22Rv1 (cell line): ENCODE data around the gene ARL8B.
A peak's percentile ranks its signal among the peaks of the same experiment; 100 is the strongest.

Source experiments
- H3K27ac ChIP-seq: fragments of 450-650 bp; 2 replicates; pipeline ENCODE4 v1.5.1; 2017
- CTCF ChIP-seq: fragments of 450-650 bp; IDR thresholded peaks from 2 replicates; pipeline ENCODE4 v1.5.1; 2017; ENCODE audit warnings: mild to moderate bottlenecking
- ZFX ChIP-seq: fragments of 450-650 bp; IDR thresholded peaks from 2 replicates; pipeline ENCODE4 v1.6.1; 2017; ENCODE audit warnings: antibody characterized with exemption, borderline replicate concordance

ARL8B gene

GRCh38 chr3:5188419-5189221 lies 66.5 kb downstream of the ARL8B start:
- no peak for TF ChIP-seq CTCF
- no peak for TF ChIP-seq ZFX

DNA sequence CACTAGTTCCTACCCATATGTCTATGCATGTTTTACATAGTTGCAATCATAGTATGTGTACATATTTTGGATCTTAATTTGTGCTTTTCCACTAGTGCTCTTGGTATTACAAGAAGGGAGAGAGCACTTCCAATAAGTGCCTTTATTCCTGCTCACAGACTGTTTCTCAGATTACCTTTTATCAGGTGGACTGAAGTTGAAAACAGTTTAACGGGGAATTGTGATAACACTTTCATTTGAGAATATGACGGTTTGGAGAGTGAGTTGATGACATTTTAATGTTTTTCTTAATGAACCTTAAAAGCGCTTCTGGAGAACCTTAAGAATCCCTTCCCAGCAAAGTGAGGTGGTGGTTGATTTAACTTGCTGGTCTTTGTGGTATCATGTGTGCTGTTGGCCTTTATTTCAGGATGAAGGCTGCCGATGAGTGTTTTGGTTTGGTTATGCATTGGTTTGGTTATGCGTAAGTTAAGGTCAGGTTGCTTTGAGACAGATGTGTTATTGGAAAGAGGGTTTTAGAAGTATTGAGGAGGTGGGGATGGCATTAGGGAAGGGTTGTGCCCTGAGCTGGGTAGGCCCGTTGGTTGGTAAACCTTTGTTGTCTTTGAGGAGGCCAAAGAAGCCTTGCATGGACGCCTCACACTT lies 68.2 kb downstream of the ARL8B start:
- TF ChIP-seq ZFX (no peak), CTCF (no peak)
- no peak overlapping the region for H3K27ac ChIP-seq

More at GRCh38 chr3:5188419-5189221, 66.5 kb downstream of the ARL8B start:
- peak overlapping the region; percentile 60 for H3K27ac ChIP-seq

DNA sequence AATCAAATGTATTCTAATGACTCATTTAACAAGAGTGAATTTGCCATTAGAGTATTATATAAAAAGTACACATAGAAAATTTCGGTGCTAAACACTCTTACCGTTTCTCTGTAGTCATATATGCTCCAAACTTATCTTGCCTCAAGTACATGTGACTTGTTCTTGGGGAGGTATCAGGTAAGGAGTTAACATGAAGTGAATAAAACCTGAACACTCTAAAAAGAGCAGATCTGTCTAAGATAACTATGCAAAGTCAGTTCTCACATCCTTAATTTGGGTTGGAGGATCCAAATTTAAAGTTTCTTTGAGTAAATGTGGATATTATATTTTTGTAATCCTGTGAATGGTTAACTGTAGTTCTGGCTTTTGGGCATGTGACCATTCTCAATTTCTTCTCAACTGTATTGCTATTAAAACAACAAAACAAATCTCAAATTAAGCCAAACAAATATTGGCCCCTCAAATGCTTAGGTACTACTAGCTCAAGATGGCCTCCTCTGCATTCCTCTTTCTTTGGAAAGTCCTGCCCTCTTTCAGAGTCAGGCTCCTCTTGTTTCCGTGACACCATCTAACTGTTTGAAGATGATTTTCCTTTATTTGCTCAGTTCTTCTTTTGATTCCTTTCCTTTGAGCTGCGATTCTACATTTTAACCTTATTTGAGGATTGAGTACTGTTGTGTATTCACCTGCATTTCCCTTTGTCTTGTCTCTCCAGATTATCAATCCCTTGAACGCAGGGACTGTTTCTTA lies 69.6 kb downstream of the ARL8B start:
- TF ChIP-seq CTCF (no peak), ZFX (no peak)
- no peak overlapping the region for H3K27ac ChIP-seq

DNA sequence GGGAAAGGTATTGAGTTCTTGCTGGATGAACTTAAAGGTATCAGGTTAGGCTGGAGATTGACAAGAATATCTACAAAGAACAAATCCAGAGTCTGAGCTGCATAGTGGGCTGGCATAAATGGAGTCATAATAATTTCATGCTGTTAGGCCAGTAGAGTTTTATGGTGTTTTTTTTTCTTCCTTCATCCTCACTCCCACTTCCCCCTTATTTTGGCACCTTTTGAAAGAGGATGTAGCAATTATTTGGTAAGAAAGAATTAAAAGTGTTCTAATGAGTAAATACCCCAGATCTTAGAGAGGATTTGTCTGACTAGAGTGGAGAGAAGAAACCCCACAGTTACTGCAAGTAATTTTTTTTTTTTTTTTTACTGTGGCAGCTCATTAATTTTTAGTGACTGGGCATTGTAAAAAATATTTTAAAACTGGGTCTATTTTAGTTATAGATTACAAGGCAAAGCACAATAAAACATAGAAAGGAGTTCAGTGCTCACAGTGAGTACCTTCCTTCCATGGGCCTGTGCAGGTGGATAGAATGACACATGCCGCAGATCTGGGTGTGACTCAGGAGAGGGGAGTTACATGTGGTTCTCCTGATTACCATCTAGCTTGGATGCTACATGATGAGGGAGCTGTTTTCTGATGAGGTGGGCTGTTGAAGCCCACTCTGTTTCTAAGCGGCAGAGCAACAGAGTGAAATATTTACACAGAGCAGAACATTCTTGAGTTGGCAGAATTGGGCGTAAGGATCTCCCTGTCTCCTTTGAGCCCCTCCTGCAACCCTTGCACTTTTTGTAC lies 70.7 kb downstream of the ARL8B start:
- TF ChIP-seq ZFX, result no peak
- no peak for TF ChIP-seq CTCF
- no peak overlapping the region for H3K27ac ChIP-seq

GRCh38 chr3:5194341-5194740 lies 72.2 kb downstream of the ARL8B start:
- TF ChIP-seq ZFX (no peak), CTCF (no peak)
- no peak overlapping the region for H3K27ac ChIP-seq

DNA sequence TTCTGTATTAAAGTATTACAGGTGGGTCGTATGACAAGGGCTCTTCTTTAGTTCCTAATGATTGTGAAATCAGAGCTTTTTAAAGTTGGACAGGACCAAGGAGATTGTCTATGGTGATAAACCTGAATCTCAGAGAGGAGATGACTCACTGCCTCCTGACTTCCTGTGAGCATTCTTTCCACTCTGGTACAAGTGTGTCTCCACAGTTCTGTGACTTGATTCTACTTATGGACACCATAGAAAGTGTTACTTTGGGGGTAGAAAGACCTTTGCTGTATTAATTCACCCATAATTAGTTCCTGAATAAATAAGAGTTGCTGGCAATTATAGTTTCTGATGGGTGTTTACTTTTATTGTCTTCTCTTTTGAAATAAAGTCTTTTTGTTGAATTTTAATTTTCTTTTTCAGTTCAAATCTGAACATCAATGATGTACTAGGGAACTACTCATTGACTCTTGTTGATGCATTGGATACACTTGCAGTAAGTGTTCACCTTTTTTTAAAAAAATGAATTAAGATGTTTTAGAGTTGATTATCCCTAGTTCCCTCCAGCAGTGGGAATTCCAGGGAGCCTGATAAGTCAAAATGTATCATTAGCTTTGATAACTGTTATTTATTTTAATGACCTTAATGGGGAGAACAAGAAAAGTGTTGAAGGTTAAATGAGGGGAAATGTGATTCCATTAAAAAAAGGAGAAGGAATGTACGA lies 72.9 kb downstream of the ARL8B start:
- no peak for TF ChIP-seq ZFX
- no peak for TF ChIP-seq CTCF
- H3K27ac ChIP-seq, result no peak overlapping the region
